ENCODE results near the gene MDM1.
A peak's percentile ranks its signal among the peaks of the same experiment; 100 is the strongest.

MDM1 gene

DNA sequence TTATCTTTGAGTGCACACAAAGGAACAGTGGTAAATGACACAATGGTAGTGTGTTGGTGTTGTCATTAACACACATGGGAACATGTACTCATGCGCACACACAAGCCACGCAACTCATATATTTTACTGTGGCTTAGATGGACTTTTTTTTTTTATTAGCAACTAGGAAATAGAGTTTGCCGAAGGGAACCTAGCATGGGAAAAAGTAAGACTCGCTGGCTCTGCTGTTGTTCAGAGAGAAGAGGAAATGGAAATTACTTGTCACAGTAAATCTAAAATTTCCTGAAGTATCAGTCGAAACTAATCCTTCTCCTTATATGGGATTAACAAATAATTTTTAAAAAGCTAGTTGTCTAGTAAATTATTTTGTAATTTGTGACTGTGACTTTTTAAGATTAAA lies 45.1 kb downstream of the MDM1 start:
- no peaks in the 10 kb centered on the region for H3K36me3 Mint-ChIP-seq
- peaks cover 0 to 4% of the 10 kb centered on the region in 2 donors for H3K27me3 Mint-ChIP-seq
- DNase-seq (no peak), ATAC-seq (replicated peaks) (no peak)
- H3K9me3 Mint-ChIP-seq = peaks cover 0 to 1% of the 10 kb centered on the region in 2 donors
- H3K4me3 Mint-ChIP-seq = no peak overlapping the region
- no peaks in the 10 kb centered on the region for H3K4me1 Mint-ChIP-seq
- no peak overlapping the region for H3K27ac Mint-ChIP-seq

DNA sequence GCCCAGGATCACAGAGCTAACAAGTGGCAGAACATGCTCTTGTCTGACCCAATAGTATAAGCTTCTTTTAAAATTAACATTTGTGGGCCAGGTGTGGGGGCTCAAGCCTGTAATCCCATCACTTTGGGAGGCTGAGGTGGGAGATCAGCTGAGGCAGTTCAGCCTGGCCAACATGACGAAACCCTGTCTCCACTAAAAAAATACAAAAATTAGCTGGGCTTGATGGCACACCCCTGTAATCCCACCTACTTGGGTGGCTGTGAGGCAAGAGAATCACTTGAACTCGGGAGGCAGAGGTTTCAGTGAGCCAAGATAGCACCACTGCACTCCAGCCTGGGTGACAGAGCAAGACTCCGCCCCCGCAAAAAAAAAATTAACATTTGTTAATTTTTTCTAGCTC lies 45.8 kb downstream of the MDM1 start:
- H3K4me1 Mint-ChIP-seq = no peaks in the 10 kb centered on the region
- no peak for ATAC-seq (replicated peaks)
- H3K27ac Mint-ChIP-seq = no peak overlapping the region
- H3K4me3 Mint-ChIP-seq = no peak overlapping the region
- peaks cover 0 to 4% of the 10 kb centered on the region in 2 donors for H3K27me3 Mint-ChIP-seq
- H3K9me3 Mint-ChIP-seq = peaks cover 0 to 1% of the 10 kb centered on the region in 2 donors
- no peak for DNase-seq
- H3K36me3 Mint-ChIP-seq = no peaks in the 10 kb centered on the region

DNA sequence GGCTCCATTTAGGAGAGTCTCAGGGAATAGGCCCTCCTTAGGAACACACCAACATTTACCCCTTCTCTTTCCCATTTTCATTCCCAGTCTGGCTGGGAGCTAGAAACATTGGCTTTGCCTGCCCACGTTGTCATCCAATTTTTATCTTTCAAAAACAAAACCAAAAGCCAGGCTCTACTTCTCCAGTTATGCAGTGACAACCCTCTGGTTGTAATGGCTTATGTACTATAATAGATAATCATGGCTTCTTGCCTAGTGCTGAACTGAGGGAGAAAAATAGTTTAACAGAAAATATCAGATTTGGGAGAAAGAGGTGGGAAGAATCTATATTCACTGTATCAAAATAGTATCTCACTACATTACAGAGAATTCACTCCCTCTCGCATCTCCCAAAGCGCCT lies 46.6 kb downstream of the MDM1 start:
- Mint-ChIP-seq H3K9me3 (peaks cover 0 to 1% of the 10 kb centered on the region in 2 donors), H3K4me3 (no peak overlapping the region), H3K27me3 (peaks cover 0 to 4% of the 10 kb centered on the region in 2 donors), H3K4me1 (no peaks in the 10 kb centered on the region), H3K27ac (no peak overlapping the region), H3K36me3 (no peaks in the 10 kb centered on the region)
- no peak for ATAC-seq (replicated peaks)
- no peak for DNase-seq

DNA sequence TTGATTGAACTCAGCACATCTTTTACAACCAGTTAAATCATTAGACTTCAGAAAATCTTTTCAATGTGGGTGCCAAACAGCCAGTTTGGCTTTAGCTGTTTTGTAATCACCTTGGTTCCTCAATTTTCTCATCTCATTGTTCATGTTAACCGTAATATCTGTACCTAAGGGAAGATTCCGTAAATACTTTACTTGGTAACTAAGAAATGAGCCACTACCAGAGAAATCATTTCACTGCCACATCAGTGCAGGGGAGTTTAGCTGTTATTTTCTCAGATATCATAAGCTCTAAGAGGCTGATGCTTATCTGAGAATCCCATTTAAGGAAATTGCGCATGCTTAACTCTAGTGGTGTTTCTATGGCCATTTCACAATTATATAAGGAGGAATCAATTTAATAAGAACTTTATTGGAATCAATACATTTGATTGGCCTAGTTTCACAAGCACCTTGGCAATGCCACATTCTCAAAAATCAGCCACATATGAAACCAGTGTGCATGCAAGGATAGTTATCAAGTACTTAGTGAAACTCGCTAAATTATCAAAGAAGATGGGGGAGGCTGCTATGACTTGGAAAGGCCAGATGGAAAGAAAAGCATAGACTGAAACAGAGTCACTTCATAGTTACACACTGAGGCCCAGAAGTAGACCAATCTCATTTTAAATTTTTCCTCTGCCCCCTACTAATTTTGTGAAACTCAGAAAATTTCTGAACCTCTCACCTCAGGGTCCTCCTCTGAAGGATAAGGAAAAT lies 50.7 kb downstream of the MDM1 start:
- no peak overlapping the region for H3K27ac Mint-ChIP-seq

DNA sequence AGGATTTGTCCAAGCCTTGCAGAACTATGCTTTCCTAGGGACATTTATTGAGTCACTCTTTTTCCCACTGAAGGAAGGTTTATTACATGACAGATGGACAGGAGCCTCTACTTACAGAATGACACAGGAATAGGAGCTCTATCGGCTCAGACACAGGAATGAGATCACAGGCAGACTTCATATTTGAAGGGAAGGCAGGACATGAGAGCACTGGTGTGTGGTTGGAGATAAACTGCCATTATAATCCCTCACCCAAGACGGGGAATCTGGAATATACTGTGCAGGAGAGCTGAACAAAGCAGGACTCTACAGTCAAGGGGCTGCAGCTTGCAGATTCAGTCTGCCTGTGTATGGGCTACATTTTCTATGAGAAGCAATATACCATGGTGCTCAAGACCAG lies 51.9 kb downstream of the MDM1 start:
- Mint-ChIP-seq H3K36me3 (no peaks in the 10 kb centered on the region), H3K4me3 (no peak overlapping the region), H3K27ac (no peak overlapping the region), H3K9me3 (no peaks in the 10 kb centered on the region), H3K27me3 (peaks cover 0 to 4% of the 10 kb centered on the region in 2 donors), H3K4me1 (peaks cover 0 to 2% of the 10 kb centered on the region in 2 donors)
- DNase-seq (no peak), ATAC-seq (replicated peaks) (no peak)

More for the DNA sequence above, 50.7 kb downstream of the MDM1 start:
- H3K4me3 Mint-ChIP-seq = no peak overlapping the region
- peaks cover 0 to 2% of the 10 kb centered on the region in 2 donors for H3K4me1 Mint-ChIP-seq
- no peak for ATAC-seq (replicated peaks)
- H3K36me3 Mint-ChIP-seq = no peaks in the 10 kb centered on the region
- no peaks in the 10 kb centered on the region for H3K9me3 Mint-ChIP-seq
- DNase-seq = no peak
- peaks cover 0 to 4% of the 10 kb centered on the region in 2 donors for H3K27me3 Mint-ChIP-seq

DNA sequence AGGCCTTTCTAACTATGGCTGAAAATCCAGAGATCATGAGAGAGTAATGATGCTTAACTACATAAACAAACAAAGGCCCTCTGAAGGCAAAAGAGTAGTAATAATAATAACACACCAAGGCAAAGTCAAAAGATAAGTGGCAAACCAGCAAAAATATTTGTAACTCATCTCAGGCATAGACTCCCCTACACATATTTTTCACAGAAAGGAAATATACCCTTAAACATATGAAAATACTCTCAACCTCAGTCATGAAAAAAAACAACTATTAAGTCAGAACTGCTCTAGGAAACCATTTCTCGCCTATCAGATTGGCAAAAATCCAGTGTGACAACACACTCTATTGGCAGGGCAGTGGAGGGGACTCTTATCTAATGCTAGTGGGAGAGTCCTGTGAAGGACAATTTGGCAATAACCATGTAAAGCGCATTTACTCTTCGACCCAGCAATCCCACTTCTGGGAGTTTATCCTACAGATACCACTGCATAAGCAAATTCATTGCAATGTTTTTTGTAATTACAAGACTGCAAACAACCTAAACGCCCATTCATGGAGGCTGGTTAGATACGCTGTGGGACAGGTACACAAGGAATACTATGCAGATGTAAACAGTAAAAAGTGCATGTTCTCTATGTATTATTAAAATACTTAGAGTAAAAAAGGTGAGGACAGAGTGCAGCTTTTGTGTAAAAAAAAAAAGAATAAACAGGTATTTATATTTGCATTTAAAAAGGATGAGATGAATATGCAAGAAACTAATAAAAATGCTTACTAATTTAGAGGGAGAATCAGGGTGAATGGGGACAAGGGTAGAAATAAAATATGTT lies 52.7 kb downstream of the MDM1 start:
- peaks cover 0 to 2% of the 10 kb centered on the region in 2 donors for H3K4me1 Mint-ChIP-seq
- H3K4me3 Mint-ChIP-seq = no peak overlapping the region
- ATAC-seq (replicated peaks) (no peak), DNase-seq (no peak)
- H3K9me3 Mint-ChIP-seq = no peaks in the 10 kb centered on the region
- peaks cover 0 to 4% of the 10 kb centered on the region in 2 donors for H3K27me3 Mint-ChIP-seq
- no peak overlapping the region for H3K27ac Mint-ChIP-seq
- no peaks in the 10 kb centered on the region for H3K36me3 Mint-ChIP-seq

DNA sequence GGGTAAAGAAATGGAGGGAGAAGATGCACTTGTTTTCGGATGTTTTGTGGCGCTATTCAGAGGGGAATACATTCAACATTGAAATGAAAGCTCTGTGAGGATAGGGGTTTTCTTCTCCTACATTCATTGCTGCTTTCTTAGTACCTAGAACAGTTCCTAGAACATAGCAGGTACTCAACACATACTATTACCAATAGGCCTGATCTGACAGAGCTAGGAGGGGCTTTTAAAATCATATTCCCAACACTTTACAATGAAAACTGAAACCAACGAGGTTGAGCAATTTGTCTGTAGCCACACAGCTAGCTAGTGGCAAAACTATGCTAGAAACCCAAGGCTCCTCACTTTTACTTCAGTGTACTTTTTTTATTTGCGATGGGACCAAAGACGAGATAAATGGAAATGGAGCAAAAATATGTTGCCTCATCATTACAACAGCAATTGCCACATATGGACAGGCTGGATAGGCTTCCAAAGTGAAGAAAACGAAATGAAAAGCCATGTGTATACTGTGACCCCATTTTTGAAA lies 55.7 kb downstream of the MDM1 start:
- peaks cover 0 to 2% of the 10 kb centered on the region in 2 donors for H3K4me1 Mint-ChIP-seq
- H3K4me3 Mint-ChIP-seq = no peak overlapping the region
- no peaks in the 10 kb centered on the region for H3K27me3 Mint-ChIP-seq
- H3K36me3 Mint-ChIP-seq = no peaks in the 10 kb centered on the region
- H3K27ac Mint-ChIP-seq = no peak overlapping the region
- no peak for ATAC-seq (replicated peaks)
- no peak for DNase-seq
- H3K9me3 Mint-ChIP-seq = no peaks in the 10 kb centered on the region

DNA sequence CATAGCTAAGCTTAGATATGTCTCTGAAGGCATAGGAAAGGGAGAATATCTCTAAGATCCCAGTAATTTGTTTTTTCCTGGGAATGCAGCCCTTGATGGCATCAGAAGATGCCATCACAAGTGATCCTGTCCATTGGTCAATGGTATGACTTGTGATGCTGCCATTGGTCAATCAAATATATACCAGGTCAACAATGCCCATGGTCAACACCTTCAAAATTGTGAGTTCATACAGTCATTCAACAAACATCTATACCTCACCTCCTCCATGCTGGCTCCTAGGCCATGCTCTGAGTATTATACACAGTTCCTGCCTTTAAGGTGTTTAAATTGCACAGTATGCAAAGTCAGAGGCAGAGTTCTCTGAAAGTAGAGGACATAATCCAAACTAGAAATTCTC lies 59.4 kb downstream of the MDM1 start:
- no peaks in the 10 kb centered on the region for H3K9me3 Mint-ChIP-seq
- ATAC-seq (replicated peaks) = no peak
- H3K4me1 Mint-ChIP-seq = peaks cover 0 to 2% of the 10 kb centered on the region in 2 donors
- no peaks in the 10 kb centered on the region for H3K36me3 Mint-ChIP-seq
- DNase-seq = no peak
- no peak overlapping the region for H3K27ac Mint-ChIP-seq
- H3K4me3 Mint-ChIP-seq = no peak overlapping the region
- H3K27me3 Mint-ChIP-seq = no peaks in the 10 kb centered on the region

DNA sequence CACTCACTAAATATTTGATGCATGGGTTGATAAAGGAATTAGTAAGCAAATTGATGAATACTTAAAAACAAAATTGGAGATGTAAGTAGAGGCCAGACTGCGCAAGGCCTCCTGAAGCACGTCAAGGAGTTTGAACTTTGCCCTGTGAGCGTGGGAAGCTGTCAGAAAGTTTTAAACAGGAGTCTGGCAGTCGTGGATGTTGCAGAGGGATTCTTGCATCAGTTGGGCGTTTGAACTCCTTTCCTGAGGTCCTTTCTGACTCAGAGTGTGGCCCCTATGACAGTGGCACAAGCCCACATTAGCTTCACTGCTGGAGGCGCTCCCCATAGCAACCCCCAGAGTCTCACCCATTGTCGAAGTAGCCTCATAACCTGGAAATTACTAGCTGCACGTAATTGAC lies 60.8 kb downstream of the MDM1 start:
- ATAC-seq (replicated peaks) (no peak), DNase-seq (no peak)
- Mint-ChIP-seq H3K4me3 (no peak overlapping the region), H3K36me3 (no peaks in the 10 kb centered on the region), H3K9me3 (no peaks in the 10 kb centered on the region), H3K4me1 (peaks cover 0 to 2% of the 10 kb centered on the region in 2 donors), H3K27ac (no peak overlapping the region), H3K27me3 (no peaks in the 10 kb centered on the region)

DNA sequence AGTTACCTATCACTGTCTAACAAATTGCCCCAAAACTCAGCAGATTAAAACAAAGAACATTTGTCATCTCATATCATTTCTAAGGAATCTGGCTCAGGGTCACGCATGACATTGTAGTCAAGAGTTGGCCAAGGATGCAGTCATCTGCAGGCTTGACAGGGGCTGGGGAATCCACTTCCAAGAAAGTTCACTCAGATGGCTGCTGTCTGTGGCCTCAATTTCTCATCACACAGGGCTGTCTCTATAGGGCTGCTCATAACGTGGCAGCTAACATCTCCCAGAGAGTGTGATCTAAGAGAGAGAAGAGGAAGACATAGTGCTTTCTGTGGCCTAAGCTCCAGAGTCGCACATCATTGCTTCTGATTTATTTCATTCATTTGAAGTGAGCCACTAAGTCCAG lies 61.8 kb downstream of the MDM1 start:
- DNase-seq (no peak), ATAC-seq (replicated peaks) (no peak)
- Mint-ChIP-seq H3K9me3 (no peaks in the 10 kb centered on the region), H3K27ac (no peak overlapping the region), H3K4me1 (peaks cover 0 to 2% of the 10 kb centered on the region in 2 donors), H3K36me3 (peaks cover 0 to 2% of the 10 kb centered on the region in 2 donors), H3K4me3 (no peak overlapping the region), H3K27me3 (peaks cover 4 to 5% of the 10 kb centered on the region in 2 donors)

DNA sequence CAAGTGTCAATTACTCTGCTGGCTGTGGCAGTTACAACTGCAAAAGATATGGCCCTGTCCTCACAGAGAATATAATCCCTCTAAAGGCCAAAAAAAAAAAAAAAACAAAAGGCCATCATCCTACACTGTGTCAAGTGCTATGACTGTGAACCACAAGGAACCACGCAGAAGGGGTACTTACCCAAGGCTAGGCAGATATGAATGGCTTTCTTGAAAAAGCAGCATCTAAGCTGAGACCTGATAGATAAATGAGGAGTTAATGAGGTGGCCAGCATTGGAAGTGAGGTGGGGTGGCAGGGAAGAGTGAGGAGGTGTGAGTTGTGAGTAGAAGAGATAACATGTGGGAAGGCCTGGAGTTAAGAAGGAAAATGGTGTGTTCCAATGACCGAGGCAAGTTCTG lies 62.4 kb downstream of the MDM1 start:
- Mint-ChIP-seq H3K27me3 (peaks cover 5 to 6% of the 10 kb centered on the region in 2 donors), H3K27ac (no peak overlapping the region), H3K9me3 (no peaks in the 10 kb centered on the region), H3K4me3 (no peak overlapping the region), H3K4me1 (peaks cover 0 to 2% of the 10 kb centered on the region in 2 donors), H3K36me3 (peaks cover 0 to 2% of the 10 kb centered on the region in 2 donors)
- ATAC-seq (replicated peaks) (peak; percentile 31 to 33), DNase-seq (no peak)

DNA sequence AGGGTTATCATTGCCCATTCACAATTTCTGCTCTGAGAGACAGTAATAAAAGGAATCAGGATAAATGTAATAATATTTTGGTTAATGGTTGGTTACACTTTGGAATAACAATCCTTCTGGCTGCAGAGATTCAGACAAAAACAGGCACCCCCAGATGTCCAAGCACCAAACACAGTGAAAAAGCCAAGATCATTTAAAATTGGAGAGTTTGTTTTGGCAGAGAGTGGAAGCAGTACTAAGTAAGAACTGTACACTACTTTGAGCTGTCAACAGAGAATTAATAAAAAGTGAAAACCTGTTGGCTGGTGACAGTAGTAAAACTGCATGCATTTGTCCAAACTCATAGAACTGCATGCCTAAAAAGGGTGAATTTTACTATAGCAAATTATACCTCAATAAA lies 63.2 kb downstream of the MDM1 start:
- no peak for DNase-seq
- Mint-ChIP-seq H3K27ac (no peak overlapping the region), H3K9me3 (no peaks in the 10 kb centered on the region), H3K4me3 (no peak overlapping the region), H3K27me3 (peaks cover 6 to 8% of the 10 kb centered on the region in 2 donors), H3K4me1 (peaks cover 0 to 2% of the 10 kb centered on the region in 2 donors), H3K36me3 (peaks cover 0 to 2% of the 10 kb centered on the region in 2 donors)
- ATAC-seq (replicated peaks) = no peak

DNA sequence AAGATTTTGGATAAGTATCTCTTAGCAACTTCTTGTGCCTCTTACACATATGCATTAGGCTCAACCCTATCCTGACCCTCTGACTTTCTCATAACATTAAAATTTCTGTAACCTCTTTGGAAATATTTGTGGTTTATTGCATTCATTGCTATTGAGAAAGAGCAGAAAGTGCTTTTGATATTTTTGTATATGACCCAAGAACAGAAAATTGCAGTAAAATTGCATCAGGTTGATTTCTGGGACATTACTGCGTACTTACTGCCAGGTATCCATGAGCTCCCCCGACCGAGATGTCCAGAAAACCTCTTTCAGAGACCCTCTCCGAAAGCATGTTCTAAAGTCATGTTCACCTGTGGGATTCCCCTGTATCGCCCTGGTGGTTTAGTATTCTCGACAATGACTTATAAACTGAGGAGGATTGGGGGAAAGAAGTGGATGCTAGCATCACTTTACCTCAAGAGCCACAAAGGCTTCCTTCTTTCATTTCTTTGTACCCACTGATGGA lies 64.2 kb downstream of the MDM1 start:
- Mint-ChIP-seq H3K27me3 (peaks cover 6 to 8% of the 10 kb centered on the region in 2 donors), H3K4me3 (no peak overlapping the region), H3K9me3 (no peaks in the 10 kb centered on the region), H3K36me3 (peaks cover 0 to 2% of the 10 kb centered on the region in 2 donors), H3K4me1 (peaks cover 0 to 2% of the 10 kb centered on the region in 2 donors), H3K27ac (no peak overlapping the region)
- ATAC-seq (replicated peaks) (no peak), DNase-seq (no peak)

DNA sequence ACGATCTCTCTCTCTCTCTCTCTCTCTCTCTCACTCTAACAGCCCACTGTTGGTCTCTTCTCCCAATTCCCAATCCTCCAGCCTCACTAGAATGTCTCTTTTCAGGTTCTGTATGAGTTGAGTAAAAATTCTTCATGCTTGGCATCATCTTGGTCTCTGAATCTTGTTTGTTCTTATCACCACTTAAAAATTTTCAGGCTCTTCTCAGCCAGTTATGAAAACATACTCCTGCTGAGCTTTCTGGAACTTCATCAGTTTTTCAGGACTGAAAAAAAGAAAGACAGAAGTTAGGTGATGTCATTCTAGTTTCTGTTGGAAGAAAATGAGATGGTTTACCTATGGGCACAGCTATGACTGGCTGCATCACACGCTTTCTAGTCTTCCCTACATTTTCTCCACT lies 67.3 kb downstream of the MDM1 start:
- H3K4me1 Mint-ChIP-seq = peaks cover 0 to 2% of the 10 kb centered on the region in 2 donors
- peaks cover 0 to 2% of the 10 kb centered on the region in 2 donors for H3K36me3 Mint-ChIP-seq
- H3K9me3 Mint-ChIP-seq = no peaks in the 10 kb centered on the region
- H3K27ac Mint-ChIP-seq = no peak overlapping the region
- DNase-seq (no peak), ATAC-seq (replicated peaks) (no peak)
- no peak overlapping the region for H3K4me3 Mint-ChIP-seq
- H3K27me3 Mint-ChIP-seq = peaks cover 6 to 13% of the 10 kb centered on the region in 2 donors

All from stimulated activated naive B cell treated with anti-CD40 and anti-IgM and Interleukin-4, amounts not matched to agents 10 μg/mL and 1 μg/mL and 100 μg/mL, for 72 hours (primary cell).